ENCODE data around the gene ADGRV1.

Gene ADGRV1

DNA sequence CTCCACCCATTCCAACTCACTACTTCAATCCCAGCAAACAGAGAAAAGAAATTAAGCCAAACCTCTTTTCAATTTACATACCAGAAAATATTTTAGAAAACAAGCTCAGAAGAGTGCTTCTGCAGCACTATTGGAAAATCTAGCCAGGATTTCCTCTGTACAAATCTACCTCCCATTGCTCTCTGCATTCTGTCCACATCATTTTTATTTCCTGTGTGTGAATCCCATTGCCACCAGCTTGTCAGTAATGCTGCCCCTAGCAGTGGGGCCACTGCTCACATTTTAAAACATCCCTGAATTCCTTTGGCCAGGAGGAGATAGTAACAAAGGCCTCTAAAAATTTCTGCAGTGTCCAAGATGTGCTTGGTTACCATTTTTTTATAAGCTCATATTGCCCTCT lies 592.0 kb downstream of the ADGRV1 start:
- no peak for DNase-seq

DNA sequence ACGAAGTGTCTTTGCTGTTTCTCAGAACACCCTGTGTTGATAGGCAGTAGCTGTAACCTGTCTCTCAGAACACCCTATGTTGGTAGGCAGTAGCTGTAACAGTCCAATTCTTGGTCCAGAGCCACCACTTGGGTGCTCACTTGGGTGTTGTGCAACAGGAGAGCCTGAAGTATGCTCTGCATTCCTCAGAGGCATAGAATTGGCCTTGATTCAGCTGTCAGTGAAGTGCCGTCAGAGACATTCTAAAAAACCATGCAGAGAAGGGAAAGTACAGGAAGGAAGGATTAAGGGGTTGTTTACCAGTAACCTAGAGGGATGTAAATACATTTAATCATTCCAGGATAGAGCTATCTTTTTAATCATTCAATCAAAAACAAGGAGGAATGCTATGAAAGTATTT lies 593.4 kb downstream of the ADGRV1 start:
- DNase-seq = no peak

DNA sequence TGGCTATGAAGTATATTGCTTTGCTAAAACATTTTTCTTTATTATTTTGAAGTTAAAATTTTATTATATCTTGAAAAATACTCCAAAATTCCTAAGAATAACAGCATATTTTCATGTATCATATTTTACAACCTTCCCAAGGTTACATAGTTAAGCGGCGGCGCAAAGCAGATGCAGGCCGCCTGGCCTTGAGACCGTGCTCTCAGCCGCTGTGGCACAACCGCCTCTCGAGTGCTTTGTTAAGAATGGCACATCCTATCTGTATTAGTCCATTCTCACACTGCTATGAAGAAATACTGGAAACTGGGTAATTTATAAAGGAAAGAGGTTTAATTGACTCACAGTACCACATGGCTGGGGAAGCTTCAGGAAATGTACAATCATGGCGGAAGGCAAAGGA lies 595.7 kb downstream of the ADGRV1 start:
- DNase-seq = no peak

DNA sequence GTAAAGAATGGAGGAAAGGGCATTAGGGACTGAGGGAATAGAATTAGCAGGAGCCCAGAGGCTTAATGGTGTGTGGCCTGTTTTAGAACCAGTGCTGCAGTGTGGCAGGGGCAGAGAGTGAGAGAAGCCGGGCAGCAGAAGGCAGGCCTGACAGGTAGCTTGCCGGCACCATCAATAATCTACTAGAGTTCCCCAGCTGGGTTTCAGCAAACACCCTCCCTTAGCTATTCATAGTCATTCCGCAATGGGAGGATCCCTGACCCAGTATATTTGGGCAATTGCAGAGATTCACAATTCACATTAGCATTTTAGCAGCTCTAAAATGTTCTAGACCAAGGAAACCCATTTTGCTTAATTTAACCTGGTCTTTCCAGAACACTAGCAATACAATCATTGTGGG lies 596.7 kb downstream of the ADGRV1 start:
- no peak for DNase-seq

DNA sequence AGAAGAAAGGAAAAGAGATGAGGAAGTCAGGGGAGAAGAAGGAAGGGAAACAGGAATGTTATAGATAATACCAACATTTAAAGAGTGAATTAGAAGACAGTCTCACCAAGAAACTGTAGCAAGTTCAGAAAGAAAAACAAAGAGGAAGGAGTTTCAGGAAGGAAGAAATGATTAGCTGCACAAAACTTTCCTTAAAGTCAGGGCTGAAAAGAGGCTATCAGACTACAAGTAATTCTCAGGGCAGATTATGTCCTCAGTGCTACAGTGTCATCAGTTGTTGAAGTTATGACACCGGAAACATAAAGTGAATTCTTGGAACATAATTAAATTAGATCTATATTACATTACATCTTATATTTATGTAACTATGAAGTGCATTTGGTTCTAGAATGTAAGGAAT lies 597.6 kb downstream of the ADGRV1 start:
- DNase-seq = no peak

DNA sequence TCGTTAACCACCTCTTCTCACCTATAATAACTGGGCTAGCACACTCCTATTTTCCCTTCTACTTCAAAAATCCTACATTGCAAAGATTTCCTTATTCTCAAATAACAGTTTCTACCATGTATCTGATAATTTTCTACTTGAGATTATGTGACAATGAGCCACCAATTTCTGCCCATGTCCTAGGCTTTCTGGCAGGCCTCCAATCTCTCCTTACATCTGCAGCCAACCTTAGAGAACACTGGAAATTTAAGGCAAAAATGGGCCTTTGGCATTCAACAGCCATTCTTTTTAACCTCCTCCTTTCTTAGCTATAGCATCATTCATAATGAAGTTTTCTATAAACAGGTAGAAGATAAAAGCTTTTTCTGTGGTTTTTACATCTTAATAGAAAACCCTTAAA lies 599.4 kb downstream of the ADGRV1 start:
- DNase-seq = no peak

DNA sequence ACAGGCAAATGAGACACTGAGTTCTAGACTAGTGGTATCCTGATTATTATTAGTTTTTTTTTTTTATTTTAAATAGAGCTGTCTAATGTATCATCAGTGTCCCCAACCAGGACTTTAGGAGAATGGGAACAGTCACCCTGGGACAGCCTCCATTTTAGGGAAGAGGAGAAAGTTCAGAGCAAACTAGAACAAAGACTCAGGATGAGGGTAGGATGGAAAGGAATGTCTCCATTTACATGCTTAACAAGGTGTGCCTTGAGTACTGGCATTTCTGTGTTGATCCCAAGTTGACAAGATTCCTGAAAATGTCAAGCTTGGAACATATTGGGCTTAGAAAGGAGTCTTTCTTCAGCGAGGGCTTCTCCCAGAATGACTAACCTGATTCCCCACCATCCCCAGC lies 601.0 kb downstream of the ADGRV1 start:
- DNase-seq = no peak

DNA sequence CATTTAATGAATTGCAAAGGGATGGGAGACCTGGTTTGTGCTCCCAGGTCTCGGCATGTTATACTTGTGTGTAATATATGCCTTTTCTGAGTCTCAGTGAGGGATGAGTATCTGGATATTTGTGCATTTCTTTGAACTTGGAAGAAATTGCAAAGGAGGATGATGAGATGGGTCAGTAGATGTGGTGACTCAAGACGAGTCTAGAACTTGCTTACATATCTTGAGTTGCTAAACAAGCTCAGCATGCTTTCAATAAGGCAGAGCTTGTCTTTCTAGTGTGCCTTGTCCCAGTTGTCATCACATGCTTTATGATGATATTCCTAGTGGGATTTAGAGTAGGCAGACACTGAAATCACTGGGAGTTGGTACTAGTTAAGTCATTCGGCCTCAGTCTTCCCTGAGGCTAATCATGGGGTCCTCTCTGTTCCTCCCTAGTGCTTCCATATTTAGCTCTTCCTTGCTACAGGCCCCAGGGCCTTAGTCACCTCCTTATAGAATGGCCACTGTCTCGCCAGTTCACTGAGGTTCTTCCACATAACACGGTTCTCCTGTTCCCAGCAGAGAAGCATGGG lies 602.2 kb downstream of the ADGRV1 start:
- DNase-seq = no peak

DNA sequence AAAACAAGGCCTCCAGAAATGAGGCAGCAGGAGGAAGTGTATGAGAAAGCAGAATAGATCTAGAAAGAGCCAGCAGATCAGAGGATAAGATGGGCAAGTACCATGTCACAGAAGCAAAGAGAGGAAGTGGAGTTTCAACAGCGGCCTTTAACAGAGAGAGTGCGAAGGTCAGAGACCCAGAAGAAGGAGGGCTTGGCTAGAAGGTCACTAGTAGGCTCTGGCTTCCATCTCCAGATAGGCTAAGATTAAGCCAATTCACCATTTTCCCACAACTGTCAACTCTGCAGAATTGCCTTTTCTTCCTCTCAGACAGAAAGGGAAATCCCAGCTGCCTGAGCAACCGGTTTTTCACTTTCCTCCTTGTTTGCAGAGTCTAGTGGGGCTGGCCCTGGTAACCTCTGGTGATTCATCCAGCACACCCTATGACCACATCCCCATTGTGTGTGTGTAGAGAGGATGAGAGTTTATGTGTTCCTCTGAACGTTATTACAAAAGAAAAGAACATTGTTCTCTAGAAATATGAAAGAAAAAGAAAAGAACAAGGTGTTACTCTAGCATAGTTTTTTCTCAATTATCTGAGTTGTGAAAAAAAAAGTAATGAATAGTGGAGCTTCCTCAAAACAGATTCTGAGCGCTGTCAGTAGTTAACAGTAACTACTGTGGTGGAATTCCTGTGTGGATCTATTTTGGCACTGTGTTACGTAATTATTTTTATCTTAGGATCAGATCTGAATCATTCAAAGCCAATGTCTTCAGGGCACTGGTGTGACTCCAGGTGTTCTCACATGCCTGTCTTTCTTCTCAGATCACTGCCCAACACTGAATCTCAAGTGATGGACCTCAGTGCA lies 604.2 kb downstream of the ADGRV1 start:
- DNase-seq = no peak

DNA sequence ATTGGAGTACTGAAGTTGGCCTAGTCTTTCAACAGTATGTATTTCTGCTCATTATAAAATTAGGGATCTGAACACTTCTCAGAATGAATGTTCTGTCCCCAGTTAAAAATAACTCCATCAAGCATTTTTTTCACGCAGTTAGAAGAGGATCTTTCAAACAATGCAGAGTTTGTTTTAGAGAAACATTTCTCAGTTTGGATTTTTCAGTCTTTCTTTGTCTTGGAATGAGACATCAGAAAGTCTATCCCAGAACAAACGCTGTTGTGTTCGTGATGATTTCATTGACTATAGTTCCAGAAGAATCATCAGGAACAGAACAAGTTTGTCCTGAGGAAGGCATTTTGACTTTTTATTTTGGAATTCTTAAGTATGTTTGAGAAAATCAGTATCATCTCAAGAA lies 605.8 kb downstream of the ADGRV1 start:
- no peak for DNase-seq

DNA sequence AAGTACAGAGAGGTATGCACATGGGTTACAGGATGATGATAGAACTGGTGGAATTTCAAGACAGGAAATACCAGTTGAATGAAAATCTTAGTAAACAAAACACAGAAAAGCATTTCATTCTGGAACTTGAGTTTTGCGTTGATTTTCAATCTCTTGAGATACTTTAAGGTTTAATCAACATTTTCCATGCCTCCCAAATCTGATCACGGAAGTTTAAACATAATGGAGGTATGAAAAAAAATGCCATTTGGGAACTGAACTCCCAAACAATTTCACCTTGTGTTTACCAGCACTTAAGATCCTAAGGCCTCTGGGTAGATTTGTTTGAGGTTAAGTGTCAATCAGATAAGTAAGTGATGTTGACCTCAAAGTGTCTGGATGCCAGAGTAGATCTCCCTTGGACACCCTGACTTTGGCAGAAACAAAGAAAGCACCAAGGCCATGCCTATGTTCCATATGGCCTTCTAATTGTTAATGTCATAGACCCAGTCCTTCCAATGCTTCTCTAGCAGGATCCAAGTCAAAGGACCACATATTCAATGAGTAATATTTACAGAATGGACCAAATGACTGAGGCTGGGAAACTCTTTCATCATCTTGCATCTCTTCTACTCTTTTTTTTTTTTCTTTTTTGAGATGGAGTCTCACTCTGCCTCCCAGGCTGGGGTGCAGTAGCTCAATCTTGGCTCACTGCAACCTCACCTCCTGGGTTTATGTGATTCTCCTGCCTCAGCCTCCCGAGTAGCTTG lies 607.6 kb downstream of the ADGRV1 start:
- DNase-seq = no peak

DNA sequence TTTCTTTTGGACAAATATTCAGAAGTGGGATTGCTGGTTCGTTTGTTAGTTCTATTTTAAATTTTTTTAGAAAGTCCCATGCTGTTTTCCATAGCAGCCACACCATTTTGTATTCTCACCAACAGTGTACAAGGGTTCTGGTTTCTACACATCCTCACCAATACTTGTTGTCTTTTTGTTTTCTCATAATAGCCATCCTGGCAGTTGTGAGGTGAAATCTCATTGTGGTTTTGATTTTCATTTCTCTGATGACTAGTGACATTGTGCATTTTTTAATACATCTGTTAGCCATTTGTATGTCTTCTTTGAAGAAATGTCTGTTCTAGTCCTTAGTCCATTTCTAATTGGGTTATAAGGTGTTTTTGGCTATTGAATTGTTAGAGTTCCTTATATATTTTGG lies 610.3 kb downstream of the ADGRV1 start:
- no peak for DNase-seq

DNA sequence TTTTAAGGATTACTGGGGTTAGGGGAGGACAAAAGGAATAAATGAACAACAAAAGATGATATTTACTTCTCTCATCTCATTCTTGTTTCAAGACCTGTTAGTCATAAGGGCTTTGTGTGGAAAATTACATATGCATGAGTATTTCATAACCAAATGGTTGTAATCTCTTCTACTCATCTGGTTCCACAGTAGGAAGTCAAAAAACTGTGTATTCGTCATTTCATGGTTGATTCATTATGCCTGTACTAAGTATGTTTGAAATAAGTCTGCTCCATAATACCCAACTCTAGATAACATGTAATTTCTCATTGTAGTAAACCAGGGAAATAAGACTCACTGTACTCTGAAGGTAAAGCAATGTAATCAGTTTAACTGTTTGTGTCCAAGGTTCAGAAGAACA lies 611.7 kb downstream of the ADGRV1 start:
- no peak for DNase-seq

DNA sequence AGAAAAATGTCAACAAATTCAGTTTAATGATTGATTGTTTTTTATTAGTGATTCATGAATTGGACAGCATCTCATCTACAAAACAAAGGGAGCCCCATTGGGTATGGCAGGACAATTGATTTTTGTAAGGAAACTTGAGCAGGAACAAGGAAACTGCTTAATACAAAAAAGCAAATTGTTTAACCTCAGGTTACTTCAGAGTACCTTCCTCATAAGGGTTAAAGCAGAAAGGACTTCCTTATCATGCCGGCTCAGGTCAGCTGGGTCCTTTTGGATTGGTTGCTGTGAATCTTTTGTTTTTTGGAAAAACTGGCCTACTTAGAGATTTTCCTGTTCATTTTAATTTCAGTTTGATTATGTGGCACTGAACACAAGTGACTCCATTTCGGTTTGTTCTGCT lies 612.7 kb downstream of the ADGRV1 start:
- no peak for DNase-seq

DNA sequence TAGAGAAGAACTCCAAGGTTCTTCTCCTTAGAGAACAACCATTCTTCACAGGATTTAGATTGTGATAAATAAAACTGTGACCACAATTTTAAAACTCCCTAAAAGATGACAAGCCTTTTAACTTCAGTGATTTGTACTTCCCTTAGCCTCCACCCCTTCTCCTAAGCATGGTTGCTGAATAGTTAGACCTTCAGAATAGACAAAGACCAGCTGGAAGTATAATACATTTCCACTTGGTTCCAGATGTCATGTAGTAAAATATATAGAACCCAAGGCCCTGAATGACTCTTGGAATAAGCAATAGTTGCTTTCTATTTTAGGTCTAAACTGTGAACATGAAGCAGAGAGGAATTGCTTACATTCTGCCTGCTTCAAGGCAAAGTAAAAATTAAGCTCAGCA lies 615.8 kb downstream of the ADGRV1 start:
- no peak for DNase-seq

DNA sequence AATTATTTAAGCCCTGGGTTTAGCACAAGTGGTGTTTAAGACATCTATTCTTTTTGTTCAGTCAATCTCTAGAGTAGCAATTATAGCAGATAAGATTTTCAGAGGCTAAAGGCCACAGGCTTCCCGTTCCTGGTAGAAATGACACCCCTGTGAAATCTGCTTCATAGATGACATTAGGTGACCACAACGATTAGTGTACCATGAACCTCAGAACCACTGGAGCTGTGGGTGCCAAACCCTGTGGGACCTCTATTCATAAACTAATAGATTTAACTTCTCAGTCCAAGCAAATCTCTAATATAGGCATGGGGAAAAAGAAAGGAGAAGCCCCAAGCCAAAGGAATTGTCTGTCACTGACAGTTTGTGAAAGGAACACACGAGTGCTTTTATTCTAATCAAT lies 617.1 kb downstream of the ADGRV1 start:
- no peak for DNase-seq

DNA sequence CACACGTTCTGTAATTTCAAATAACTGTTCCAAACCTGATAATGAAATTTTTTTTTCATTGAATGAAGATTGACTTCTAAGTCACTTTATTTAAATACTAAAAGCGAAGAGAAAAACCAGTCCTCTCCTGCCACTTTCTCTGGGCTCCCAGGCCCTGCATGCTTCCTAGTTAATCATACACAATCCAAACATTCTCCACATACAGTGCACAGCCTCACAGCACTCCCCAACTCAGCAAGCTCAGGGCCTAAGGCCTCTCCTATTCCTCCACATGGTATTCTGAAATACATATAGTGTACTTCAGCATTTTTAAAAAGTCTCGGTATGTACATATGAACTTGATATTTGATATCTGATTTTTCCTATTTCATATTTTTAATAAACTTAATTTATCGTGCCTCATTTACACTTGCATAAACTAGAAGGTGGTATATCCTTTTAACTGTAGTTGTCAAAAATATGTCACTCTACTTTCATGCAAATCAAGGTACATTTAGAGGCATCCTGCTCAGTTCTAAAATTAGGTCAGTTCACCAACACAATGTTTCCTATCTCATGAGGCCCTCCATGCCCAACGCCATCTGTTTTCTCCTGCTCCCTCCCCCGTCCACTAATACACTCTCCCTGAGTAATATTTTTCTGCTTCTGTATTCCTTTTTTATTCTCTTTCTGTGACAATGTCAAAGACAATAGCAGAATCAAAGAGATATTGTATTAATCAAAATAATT lies 617.9 kb downstream of the ADGRV1 start:
- DNase-seq = no peak

DNA sequence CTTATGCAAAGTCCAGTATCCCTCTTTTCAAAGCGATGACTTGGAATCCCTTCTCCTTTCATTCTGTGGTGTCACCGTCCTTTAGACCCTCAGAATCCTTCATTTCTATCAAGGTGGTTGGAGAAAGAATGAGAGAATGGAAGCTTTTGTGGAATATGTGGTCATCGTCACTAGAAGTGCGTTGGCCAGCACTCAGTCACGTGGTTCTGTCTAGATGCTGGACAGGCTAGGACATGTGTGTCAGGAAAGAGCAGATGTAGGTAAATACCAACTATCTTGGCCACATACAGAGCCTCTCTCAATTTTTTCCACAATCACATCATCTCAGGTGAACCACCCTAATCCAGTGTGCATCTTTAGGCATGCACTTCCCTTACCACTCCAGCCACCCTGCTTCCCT lies 618.5 kb downstream of the ADGRV1 start:
- no peak for DNase-seq

DNA sequence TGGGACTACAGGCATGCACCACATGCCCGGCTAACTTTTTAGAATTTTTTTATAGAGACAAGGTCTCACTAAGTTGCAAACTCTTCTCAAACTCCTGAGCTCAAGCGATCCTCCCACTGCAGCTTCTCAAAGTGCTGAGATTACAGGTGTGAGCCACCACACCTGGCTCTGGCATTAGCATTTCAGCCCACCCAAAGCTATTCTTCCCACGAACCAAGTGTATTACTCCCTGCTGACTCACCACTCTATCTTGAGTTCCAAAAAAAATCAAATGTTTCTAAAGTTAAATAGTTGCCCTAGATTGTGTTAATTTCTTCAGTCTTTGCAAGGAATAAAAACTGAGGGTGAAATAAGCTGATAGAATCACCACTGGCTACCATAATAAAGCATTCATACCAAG lies 619.0 kb downstream of the ADGRV1 start:
- no peak for DNase-seq

DNA sequence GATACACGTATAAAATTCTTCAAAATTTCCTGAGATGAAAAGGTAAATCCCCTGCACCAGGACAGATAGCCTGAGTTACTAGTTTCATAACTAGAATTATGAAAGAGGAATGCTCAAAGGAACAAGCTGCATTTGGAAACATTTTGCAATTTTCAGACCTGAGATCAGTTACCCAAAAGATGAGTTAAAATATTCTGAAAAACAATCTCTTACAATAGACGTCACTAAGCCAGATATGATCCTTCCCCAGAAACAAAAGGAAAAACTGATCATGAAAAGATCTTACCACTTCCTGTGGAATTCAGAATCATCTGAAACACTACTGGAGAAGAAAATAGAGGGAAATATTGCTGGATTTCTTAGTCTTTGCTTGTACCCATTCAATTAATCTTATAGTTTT lies 619.9 kb downstream of the ADGRV1 start:
- DNase-seq = no peak

DNA sequence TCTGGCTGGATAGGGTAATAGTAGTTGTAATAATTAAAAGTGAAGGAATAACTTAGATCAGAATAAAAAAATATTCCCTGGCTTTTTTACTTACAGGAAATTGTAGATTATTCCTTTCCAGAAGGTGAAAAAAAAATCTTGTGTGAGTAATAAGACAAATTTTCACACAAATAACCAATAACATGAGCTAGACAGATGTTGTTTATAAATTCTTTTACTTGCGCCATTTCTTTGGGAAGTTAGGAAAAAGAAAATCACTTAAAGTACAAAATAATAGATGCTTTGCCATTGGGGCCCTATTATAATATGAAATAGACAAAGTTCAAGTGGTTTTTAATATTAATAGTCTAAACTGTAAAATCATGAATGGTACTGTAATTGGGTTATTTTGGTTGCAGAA lies 620.4 kb downstream of the ADGRV1 start:
- no peak for DNase-seq

DNA sequence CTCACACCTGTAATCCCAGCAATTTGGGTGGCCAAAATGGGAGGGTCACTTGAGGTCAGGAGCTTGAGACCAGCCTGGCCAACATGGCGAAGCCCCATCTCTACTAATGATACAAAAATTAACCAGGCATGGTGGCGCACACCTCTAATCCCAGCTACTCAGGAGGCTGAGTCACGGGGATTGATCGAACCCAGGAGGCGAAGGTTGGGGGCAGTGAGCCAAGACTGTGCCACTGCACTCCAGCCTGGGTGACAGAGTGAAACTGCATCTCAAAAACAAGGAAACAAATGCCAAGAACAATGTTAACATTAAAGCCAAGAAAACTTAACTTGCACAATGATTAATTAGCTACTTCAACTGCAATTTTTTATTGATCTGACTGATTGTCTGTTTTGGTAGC lies 621.9 kb downstream of the ADGRV1 start:
- DNase-seq = no peak

DNA sequence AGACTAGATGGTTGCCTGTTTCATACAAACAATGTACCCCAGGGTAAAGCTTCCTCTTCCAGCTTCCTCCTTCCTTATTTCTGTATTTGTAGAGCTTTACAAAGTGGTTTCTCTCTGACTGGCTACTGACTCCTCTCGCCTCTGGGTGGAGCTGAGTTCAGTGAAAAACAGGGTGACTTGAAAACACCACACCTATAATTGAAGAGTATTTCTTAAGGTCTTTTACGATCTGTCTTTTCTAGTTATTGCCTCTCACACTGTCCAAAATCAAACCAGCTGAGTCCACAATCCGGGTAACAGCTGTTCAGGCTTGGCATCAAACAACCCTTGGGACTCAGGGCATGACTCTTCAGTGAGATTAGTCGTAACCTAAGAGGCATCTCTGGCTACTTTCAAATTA lies 624.2 kb downstream of the ADGRV1 start:
- DNase-seq = no peak

DNA sequence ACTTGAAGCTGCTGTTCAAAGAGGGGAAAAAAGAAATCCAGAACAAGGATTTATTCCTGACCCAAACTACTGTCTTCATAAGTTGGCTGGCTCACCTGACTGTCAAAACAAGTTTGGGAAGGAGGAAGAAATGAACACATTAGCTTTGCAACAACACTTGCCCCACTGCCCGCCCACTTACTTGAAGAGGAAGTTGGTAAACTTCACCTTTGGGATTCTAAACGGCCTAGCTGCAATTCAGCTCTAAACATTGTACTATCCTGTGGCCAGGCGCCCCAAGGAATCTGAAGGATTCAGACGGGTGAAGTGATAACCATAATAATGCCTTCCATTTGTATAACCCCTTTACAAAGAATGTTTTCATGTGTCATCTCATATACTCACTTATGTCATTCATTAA lies 625.1 kb downstream of the ADGRV1 start:
- DNase-seq = no peak
